Activated T-cell treated with anti-CD3 and anti-CD28 coated beads, Interleukin-2, amount 50 U/mL, for 24 hours (primary cell): ENCODE results near the gene KRT31.
"Not testable (repeated sequence)": the region's sequence is repeated elsewhere in the genome, so short reads cannot be mapped to it uniquely, and the experiment has no call there.

Experiments
- DNase-seq: peaks from one replicate; pipeline ENCODE4 v3.0.0-alpha.2; 2020
- H3K27ac Mint-ChIP-seq: 2 replicates; pipeline ENCODE4 v1.8.0; 2020; ENCODE audit warnings: mild to moderate bottlenecking, mixed read lengths
- H3K27me3 Mint-ChIP-seq: 2 replicates; pipeline ENCODE4 v1.8.0; 2020; ENCODE audit warnings: mixed read lengths
- H3K36me3 Mint-ChIP-seq: 2 replicates; pipeline ENCODE4 v1.8.0; 2020; ENCODE audit warnings: low read depth, mixed read lengths
- H3K4me1 Mint-ChIP-seq: 2 replicates; pipeline ENCODE4 v1.8.0; 2020; ENCODE audit warnings: low read depth, mixed read lengths
- H3K4me3 Mint-ChIP-seq: 2 replicates; pipeline ENCODE4 v1.8.0; 2020; ENCODE audit warnings: mild to moderate bottlenecking, moderate library complexity, mixed read lengths
- H3K9me3 Mint-ChIP-seq: 2 replicates; pipeline ENCODE4 v1.8.0; 2020; ENCODE audit warnings: mixed read lengths

KRT31 gene

GRCh38 chr17:41386227-41386626 lies 11.2 kb downstream of the KRT31 start:
- DNase-seq, result no peak
- H3K4me1 Mint-ChIP-seq, result no peaks in the 10 kb centered on the region
- H3K27ac Mint-ChIP-seq, result no peak overlapping the region
- H3K27me3 Mint-ChIP-seq, result peaks cover 1% of the 10 kb centered on the region
- peaks cover 12% of the 10 kb centered on the region for H3K9me3 Mint-ChIP-seq
- H3K36me3 Mint-ChIP-seq, result no peaks in the 10 kb centered on the region
- H3K4me3 Mint-ChIP-seq, result no peak overlapping the region

- H3K27me3 Mint-ChIP-seq, result no peaks in the 10 kb centered on the region
- no peaks in the 10 kb centered on the region for H3K36me3 Mint-ChIP-seq
- DNase-seq, result no peak
- peaks cover under 1% of the 10 kb centered on the region for H3K4me1 Mint-ChIP-seq
- peaks cover 12% of the 10 kb centered on the region for H3K9me3 Mint-ChIP-seq
- no peak overlapping the region for H3K27ac Mint-ChIP-seq
- no peak overlapping the region for H3K4me3 Mint-ChIP-seq
Measured at GRCh38 chr17:41383690-41384089, 13.7 kb downstream of the KRT31 start.

- H3K9me3 Mint-ChIP-seq, result peaks cover 10% of the 10 kb centered on the region
- no peaks in the 10 kb centered on the region for H3K36me3 Mint-ChIP-seq
- H3K4me3 Mint-ChIP-seq, result no peak overlapping the region
- no peak for DNase-seq
- peaks cover 11% of the 10 kb centered on the region for H3K4me1 Mint-ChIP-seq
- H3K27ac Mint-ChIP-seq, result no peak overlapping the region
- H3K27me3 Mint-ChIP-seq, result no peaks in the 10 kb centered on the region
Measured at GRCh38 chr17:41382394-41382793, 15.0 kb downstream of the KRT31 start.

GRCh38 chr17:41381943-41382342 lies 15.5 kb downstream of the KRT31 start, which contains the start of gene KRT34:
KRT34 (minus strand) TSS chr17:41382306; CDS start chr17:41382246, 60 bp downstream.
- not testable (repeated sequence) for H3K27ac Mint-ChIP-seq, H3K9me3 Mint-ChIP-seq, H3K27me3 Mint-ChIP-seq, DNase-seq, H3K36me3 Mint-ChIP-seq, H3K4me3 Mint-ChIP-seq
- H3K4me1 Mint-ChIP-seq, result peaks cover 11% of the 10 kb centered on the region

- DNase-seq, H3K4me3 Mint-ChIP-seq, H3K27ac Mint-ChIP-seq, H3K9me3 Mint-ChIP-seq, H3K27me3 Mint-ChIP-seq, H3K36me3 Mint-ChIP-seq: not testable (repeated sequence)
- peaks cover 11% of the 10 kb centered on the region for H3K4me1 Mint-ChIP-seq
Measured at GRCh38 chr17:41380091-41380490, 17.3 kb downstream of the KRT31 start.

GRCh38 chr17:41377546-41377945 lies 19.9 kb downstream of the KRT31 start:
- H3K36me3 Mint-ChIP-seq, result no peaks in the 10 kb centered on the region
- no peak overlapping the region for H3K4me3 Mint-ChIP-seq
- no peaks in the 10 kb centered on the region for H3K27me3 Mint-ChIP-seq
- H3K4me1 Mint-ChIP-seq, result peaks cover 11% of the 10 kb centered on the region
- H3K27ac Mint-ChIP-seq, result no peak overlapping the region
- peaks cover 6% of the 10 kb centered on the region for H3K9me3 Mint-ChIP-seq
- no peak for DNase-seq

GRCh38 chr17:41369713-41370112 lies 27.7 kb downstream of the KRT31 start, which contains the start of gene KRT33B:
KRT33B (minus strand) TSS chr17:41369813; CDS start chr17:41369750, 63 bp downstream.
- Mint-ChIP-seq H3K4me3 (no peak within 1 kb of the TSS), H3K9me3 (peaks cover 4% of the 10 kb centered on the region), H3K4me1 (peaks cover 2% of the 10 kb centered on the region), H3K36me3 (no peaks in the 10 kb centered on the region), H3K27ac (no peak within 1 kb of the TSS), H3K27me3 (no peaks in the 10 kb centered on the region)
- DNase-seq, result no peak

GRCh38 chr17:41369023-41369422 lies 28.4 kb downstream of the KRT31 start:
- Mint-ChIP-seq H3K4me3 (no peak overlapping the region), H3K9me3 (no peaks in the 10 kb centered on the region), H3K27me3 (no peaks in the 10 kb centered on the region), H3K4me1 (peaks cover 6% of the 10 kb centered on the region), H3K36me3 (no peaks in the 10 kb centered on the region), H3K27ac (no peak overlapping the region)
- no peak for DNase-seq

- no peaks in the 10 kb centered on the region for H3K9me3 Mint-ChIP-seq
- no peak overlapping the region for H3K27ac Mint-ChIP-seq
- no peaks in the 10 kb centered on the region for H3K36me3 Mint-ChIP-seq
- no peaks in the 10 kb centered on the region for H3K27me3 Mint-ChIP-seq
- DNase-seq, result no peak
- H3K4me3 Mint-ChIP-seq, result no peak overlapping the region
- peaks cover 6% of the 10 kb centered on the region for H3K4me1 Mint-ChIP-seq
Measured at GRCh38 chr17:41367426-41368075, 29.9 kb downstream of the KRT31 start.

GRCh38 chr17:41366070-41366469 lies 31.3 kb downstream of the KRT31 start:
- Mint-ChIP-seq H3K4me3 (no peak overlapping the region), H3K9me3 (no peaks in the 10 kb centered on the region), H3K36me3 (no peaks in the 10 kb centered on the region), H3K27me3 (no peaks in the 10 kb centered on the region), H3K4me1 (peaks cover 6% of the 10 kb centered on the region), H3K27ac (no peak overlapping the region)
- DNase-seq, result no peak

GRCh38 chr17:41363881-41364280 lies 33.5 kb downstream of the KRT31 start:
- no peaks in the 10 kb centered on the region for H3K27me3 Mint-ChIP-seq
- no peaks in the 10 kb centered on the region for H3K9me3 Mint-ChIP-seq
- DNase-seq, result no peak
- no peak overlapping the region for H3K4me3 Mint-ChIP-seq
- H3K4me1 Mint-ChIP-seq, result peaks cover 5% of the 10 kb centered on the region
- no peaks in the 10 kb centered on the region for H3K36me3 Mint-ChIP-seq
- no peak overlapping the region for H3K27ac Mint-ChIP-seq

- peaks cover 5% of the 10 kb centered on the region for H3K4me1 Mint-ChIP-seq
- H3K27ac Mint-ChIP-seq, result no peak overlapping the region
- DNase-seq, result no peak
- no peak overlapping the region for H3K4me3 Mint-ChIP-seq
- peaks cover 2% of the 10 kb centered on the region for H3K9me3 Mint-ChIP-seq
- H3K27me3 Mint-ChIP-seq, result no peaks in the 10 kb centered on the region
- H3K36me3 Mint-ChIP-seq, result no peaks in the 10 kb centered on the region
Measured at GRCh38 chr17:41360296-41360995, 37.0 kb downstream of the KRT31 start.

GRCh38 chr17:41354536-41354935 lies 42.9 kb downstream of the KRT31 start:
- peaks cover 13% of the 10 kb centered on the region for H3K4me1 Mint-ChIP-seq
- H3K27ac Mint-ChIP-seq, result no peak overlapping the region
- H3K4me3 Mint-ChIP-seq, result no peak overlapping the region
- DNase-seq, result no peak
- no peaks in the 10 kb centered on the region for H3K27me3 Mint-ChIP-seq
- H3K9me3 Mint-ChIP-seq, result peaks cover 2% of the 10 kb centered on the region
- H3K36me3 Mint-ChIP-seq, result no peaks in the 10 kb centered on the region

- peaks cover 13% of the 10 kb centered on the region for H3K4me1 Mint-ChIP-seq
- H3K27me3 Mint-ChIP-seq, result no peaks in the 10 kb centered on the region
- H3K27ac Mint-ChIP-seq, result no peak overlapping the region
- no peak for DNase-seq
- no peak overlapping the region for H3K4me3 Mint-ChIP-seq
- H3K9me3 Mint-ChIP-seq, result peaks cover 2% of the 10 kb centered on the region
- H3K36me3 Mint-ChIP-seq, result no peaks in the 10 kb centered on the region
Measured at GRCh38 chr17:41352597-41353366, 44.6 kb downstream of the KRT31 start.

- Mint-ChIP-seq H3K9me3 (no peaks in the 10 kb centered on the region), H3K4me1 (peaks cover 13% of the 10 kb centered on the region), H3K4me3 (no peak overlapping the region), H3K27ac (no peak overlapping the region), H3K27me3 (no peaks in the 10 kb centered on the region), H3K36me3 (no peaks in the 10 kb centered on the region)
- DNase-seq, result no peak
Measured at GRCh38 chr17:41351177-41351576, 46.2 kb downstream of the KRT31 start.
